GM19328 (cell line): ENCODE measurements around the gene ERCC5.

Experiments
- ATAC-seq: cut with Tn5 transposase; IDR thresholded peaks from one replicate; pipeline ENCODE4 v1.9.1; 2021; ENCODE audit warnings: mild to moderate bottlenecking, moderate library complexity; ENCODE audit not compliant: unreplicated experiment

The ERCC5 gene

GRCh38 chr13:102881819-102882686 is 36.2 kb downstream of the ERCC5 start:
- ATAC-seq = no peak

- ATAC-seq = no peak
Observed at GRCh38 chr13:102892503-102892902, 46.7 kb downstream of the ERCC5 start.

DNA sequence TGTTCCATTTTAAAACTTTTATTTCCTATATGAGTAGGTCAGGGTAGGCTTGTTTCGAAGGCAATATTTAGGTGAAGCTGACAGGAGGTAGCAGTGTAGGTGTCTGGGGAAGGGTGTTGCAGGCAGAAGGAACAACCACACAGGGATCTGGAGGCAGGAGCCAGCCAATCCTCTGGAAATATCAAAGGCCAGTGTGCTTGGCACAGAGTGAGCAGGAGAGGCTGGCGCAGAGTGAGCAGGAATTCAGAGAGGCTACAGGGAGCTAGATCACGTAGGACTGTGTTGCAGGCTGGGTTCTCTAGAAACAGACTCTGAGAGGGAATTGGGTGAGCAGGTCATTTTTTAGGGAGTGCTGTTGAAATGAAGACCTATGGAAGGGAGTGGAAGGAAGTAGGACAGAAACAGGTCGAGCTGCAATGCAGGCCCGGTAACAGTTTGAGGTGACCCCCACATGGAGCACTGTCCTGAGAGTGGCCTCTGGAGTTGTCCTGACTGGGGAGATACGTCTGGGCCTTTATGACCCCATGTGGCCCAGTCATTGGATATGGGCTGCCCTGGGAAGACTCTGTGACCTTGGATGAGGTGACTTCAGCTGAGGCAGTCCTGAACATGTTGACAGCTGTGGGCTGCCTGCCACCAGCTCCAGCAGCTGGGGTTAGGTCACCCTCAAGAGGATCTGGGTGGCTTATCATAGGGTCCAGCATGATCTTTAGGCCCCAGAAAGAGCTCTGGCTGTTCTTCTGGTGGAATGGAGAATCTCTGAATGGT is 51.7 kb downstream of the ERCC5 start:
- no peak for ATAC-seq

DNA sequence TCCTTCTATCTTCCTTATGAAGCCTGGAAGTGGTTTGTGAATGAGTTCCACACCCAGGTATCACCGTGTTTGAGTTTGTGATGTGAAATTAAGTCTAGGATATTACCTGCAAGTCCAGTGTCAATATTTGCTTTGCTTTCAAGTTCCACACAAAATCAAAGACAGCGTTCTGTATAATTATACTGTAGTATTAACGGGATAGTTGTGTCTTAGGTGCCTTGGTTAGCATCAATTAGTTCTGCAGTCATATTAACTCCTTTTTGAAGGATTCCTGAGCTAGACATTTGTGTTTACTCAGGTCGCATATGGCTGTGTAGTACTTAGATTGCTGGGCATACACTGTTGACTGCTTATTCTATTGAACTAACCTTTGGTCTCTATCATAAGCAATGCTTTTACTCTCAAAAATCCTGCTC is 54.4 kb downstream of the ERCC5 start:
- no peak for ATAC-seq

DNA sequence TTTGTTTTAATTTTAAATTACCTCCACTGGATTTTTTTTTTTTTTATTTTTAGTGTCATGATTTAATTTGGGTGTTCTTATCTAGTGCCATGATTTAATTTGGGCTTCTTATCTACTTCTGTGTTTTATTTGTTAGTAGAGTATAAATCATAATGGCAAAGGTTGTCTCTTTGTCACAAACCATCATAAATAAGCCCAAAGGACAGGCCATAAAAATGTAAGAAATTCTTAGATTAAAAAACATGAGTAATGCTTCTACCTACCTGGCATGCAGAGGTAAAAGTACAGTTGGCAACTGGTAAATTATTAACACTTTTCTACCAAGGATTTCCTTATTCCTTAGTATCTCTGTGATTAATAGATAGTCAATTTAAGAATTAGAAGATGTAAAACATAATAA is 55.2 kb downstream of the ERCC5 start:
- no peak for ATAC-seq

GRCh38 chr13:102901615-102902305 is 55.9 kb downstream of the ERCC5 start:
- no peak for ATAC-seq

DNA sequence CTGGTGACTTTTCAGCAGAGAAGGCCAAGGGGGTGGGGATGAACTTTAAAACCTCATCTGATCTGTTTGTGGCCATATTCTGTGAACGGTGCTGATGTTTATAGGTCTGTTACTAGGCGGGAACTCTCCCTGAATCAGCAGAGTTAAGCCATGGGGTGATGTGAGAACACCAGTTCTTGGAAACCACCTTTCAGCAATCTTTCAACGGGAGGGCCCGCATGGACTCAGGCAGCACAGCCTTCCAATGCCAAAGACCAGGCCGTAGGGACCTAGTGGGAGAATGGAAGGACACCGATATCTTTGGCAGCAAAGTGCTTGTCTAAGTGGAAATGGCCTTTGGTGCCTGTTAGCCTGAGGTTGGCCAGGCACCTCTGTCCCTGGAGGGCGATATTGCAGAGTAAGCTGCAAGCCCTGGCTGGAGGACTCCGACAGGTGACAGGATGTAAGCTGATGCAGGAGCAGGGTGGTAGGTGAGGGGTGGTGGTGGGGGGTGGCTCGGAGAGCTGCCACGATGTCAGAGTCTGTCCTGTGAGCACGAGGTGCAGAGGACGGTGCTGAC is 57.0 kb downstream of the ERCC5 start:
- no peak for ATAC-seq

GRCh38 chr13:102903659-102904407 is 58.0 kb downstream of the ERCC5 start:
- no peak for ATAC-seq

DNA sequence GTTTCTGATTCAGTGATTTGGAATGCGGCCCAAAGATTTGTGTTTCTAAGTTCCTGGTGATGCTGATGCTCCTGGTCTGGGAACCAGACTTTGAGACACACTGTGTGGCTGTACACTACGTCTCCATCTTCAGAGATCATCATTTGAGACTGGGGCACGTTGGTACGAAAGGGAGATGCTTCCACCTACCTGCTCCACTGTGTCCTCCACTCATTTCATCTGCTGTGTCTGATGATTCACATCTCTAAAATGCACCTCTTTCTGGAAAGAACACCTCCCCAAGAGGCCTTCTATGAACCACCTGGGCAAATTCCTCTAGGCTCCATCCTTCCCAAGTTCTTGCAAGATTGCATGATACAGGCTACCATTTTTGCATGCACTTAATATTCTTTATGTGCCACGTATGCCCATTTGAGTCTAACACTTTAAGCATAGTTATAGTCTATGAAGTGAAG is 58.6 kb downstream of the ERCC5 start:
- ATAC-seq = no peak

GRCh38 chr13:102905905-102906771 is 60.3 kb downstream of the ERCC5 start:
- no peak for ATAC-seq

DNA sequence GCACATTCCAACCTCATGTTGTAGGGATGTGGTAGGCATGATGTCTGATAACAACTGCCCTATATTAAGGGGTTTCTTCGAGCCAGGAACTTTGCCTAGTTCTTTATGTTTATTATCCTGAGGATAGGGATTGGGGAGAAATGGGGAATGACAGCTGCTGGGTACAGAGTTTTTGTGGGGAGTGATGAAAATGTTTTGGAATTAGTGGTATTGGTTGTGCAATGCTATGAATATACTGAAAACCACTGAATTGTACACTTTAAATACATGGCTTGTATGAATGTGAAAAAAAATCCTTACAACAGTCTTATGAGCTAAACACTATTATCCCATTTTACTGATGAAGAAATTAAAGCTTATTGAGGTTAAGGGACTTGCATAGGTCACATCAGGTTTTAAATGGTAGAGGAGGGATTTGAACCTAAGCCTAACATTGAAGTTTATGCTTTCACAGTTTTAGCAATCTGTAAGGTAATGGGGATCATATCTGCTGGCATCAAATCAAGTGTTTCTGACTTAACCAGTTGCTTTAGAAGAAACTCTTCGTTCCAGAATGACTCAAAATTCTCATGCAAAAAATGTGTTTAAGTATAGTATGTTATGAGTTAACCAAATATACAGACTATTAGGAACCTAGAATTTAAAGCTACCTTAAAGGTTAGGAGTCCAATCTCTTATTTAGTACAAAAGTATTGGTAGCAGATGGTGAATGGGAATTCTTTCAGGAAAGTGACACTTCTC is 61.4 kb downstream of the ERCC5 start:
- no peak for ATAC-seq

GRCh38 chr13:102907886-102908515 is 62.2 kb downstream of the ERCC5 start:
- ATAC-seq = no peak

DNA sequence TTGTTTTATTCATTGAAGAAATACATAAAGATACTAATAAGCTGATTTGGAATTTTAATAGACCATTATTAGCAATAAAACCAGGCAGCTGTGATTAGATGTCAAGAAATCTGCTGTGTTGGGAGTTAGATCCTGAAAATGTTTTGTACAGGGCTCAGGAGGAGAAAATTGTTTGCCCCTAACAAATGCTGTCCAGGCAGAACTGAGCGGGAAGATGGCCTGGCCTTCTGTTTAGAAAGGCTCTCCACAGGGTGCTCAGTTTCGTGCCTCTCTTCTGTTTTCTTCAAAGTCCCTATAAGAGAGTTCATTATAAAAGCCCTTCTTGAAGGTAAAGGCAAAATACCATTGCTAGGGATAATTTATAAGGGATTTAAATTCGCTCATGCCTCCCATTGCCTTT is 64.1 kb downstream of the ERCC5 start:
- ATAC-seq = no peak

DNA sequence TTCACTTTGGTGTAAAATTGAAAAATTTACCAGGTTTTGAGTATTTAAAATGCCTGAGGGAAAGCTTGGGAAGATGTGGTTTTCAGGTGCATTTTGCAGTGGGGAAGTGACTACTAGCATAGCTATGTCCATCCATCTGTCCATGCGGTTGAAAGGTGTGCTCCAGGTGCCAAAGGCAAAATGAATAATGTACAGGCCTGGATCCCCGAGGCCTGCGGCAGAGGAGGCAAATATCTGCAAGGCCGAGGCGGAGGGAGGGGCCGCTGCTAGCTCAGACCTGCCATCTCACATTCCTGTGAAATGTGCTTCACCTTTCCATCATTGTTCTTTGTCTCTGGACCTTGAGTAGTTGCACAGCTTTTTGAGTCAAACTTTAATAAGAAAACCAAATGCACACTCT is 65.5 kb downstream of the ERCC5 start:
- ATAC-seq = no peak

DNA sequence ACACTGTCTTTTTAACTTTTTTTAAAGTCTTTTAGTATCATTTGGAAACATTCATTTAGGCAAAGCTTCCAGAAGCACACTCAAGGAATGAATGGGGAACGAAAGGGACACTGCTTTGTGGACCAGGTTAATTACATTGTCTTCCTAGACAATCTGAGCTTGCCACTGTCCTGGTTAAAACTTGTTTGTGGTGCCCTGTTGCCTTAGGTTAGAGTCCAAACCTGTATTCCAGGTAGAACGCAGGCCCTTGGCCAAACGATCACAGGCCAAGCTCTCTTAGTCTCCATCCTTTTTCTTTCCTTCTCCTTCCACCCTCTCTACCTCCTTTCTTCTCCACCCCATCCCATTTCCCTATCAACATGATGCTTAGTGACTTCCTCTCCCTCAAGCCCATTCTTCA is 66.8 kb downstream of the ERCC5 start:
- ATAC-seq = no peak

DNA sequence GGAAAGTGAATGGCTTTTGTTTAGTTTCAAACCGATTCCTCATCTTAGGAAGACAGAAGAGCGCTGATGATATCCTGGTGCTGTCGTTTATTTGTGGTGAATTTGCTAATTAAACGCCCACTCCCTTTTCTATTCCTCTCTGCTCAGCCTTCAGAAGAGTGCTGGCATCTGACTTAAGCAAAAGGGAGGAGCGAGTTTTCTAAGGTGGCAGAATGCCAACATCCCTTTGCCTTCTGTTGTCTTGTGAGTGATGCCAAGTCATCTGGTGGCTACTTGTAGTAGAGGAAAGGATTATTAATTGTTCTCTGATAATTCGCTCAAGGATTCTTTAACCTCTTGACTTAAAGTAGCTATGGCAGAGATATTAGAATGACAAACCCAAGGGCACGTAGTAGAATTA is 68.1 kb downstream of the ERCC5 start:
- ATAC-seq = no peak

DNA sequence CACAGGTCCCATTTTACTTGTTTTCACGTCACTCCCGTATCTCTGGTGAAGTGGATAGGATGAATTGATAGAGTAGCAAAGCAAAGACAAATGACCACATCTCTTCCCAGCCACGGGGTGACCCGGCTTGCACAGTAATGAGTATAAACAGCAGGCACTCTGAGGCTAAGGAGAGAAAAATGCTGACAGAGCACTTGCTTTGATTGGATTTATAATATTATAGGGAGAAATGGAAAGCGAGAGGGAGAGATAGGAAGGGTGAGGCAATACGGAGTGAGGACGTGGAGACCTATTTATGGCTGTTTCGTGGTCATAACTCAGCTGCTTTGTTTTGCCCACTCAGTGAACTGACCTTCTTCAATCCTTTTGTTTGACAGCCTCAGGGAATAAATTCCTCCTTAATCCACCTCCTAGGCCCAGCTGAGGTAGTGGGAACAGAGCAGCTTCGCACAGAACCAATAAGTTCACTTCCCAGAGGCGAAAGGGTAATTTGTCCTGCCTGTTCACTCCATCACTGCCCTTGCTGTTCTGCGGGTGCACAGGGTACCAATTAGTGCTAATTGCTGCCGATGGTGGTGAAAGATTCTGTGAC is 68.6 kb downstream of the ERCC5 start:
- no peak for ATAC-seq

DNA sequence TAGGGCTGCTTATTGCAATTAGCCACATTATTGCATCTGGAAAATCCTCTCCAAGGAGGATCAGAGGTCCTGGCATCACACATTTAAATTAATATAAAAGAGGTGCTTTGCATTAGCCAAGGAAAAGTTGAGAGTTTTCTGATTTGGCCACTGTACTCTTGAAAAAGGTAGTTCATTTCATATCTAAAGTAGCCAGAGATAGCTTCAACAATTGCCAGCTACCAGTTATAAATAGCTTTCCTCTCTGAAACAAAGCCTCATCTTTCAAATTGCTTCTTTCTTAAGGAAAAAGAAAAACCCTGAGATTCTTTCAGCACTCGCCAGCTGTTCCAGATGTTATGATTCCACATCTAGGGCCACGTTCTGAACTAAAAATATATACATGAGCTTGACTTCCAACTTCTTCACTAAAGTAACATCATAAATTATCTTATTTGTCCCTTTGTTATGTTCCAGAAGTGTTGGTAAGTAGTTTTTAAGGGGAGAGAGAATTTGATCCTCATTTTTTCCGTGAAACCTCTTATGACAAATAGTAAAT is 69.6 kb downstream of the ERCC5 start:
- ATAC-seq = no peak
